Muscle of leg (tissue), 11 donors: Measurements from ENCODE around the gene PNMT. TPM values are rescaled to one million over a fixed set of nuclear protein-coding genes. Genes with fewer than 3 reads are reported as not detected.

Experiments used
- DNase-seq: peaks from one replicate; pipeline ENCODE4 v3.0.0; 2013
- H3K27ac ChIP-seq: one replicate; pipeline ENCODE4 v1.5.1; 2013; ENCODE audit warnings: mild to moderate bottlenecking, low read length, control low read depth
- H3K27me3 ChIP-seq: one replicate; pipeline ENCODE4 v1.6.1; 2013; ENCODE audit warnings: low read length; ENCODE audit not compliant: control insufficient read depth, insufficient read depth
- H3K36me3 ChIP-seq: one replicate; pipeline ENCODE4 v1.6.1; 2013; ENCODE audit warnings: low read length; ENCODE audit not compliant: control insufficient read depth, insufficient read depth
- H3K4me1 ChIP-seq: one replicate; pipeline ENCODE4 v1.6.1; 2013; ENCODE audit warnings: low read length; ENCODE audit not compliant: control insufficient read depth, insufficient read depth
- H3K4me3 ChIP-seq: one replicate; pipeline ENCODE4 v1.5.1; 2013; ENCODE audit warnings: low read length, control low read depth
- H3K9me3 ChIP-seq: replicated peaks from 2 replicates; pipeline ENCODE4 v1.6.1; 2013; ENCODE audit warnings: low read depth, low read length; ENCODE audit not compliant: control insufficient read depth
- WGBS: methylation state at CpG from one replicate; pipeline ENCODE4 v1.1.5; 2013; ENCODE audit warnings: missing lambda C conversion rate; ENCODE audit not compliant: insufficient coverage; 5-methylcytosine and 5-hydroxymethylcytosine counted together
- polyA plus RNA-seq, 8 donors: library from polyadenylated mRNA; unstranded; fragments of 120-200 nt; gene quantifications; one replicate each; pipeline versions ENCODE4 v1.2.1 to v1.2.3, GENCODE V29; 2013; ENCODE audit warnings: inconsistent platforms in 1 of 8, low replicate concordance in 1 of 8; ENCODE audit not compliant: insufficient read length in 8 of 8, insufficient read depth in 1 of 8
- total RNA-seq: library from RNA; stranded (reverse); fragments of 120-200 nt; gene quantifications from one replicate; pipeline ENCODE4 v1.2.4, GENCODE V29; 2013

PNMT gene
- total and polyA plus RNA-seq, 9 donors, result 1.7 to 6.6 (median 3.4) TPM

- H3K4me1 ChIP-seq, result peaks cover 49% of the 10 kb centered on the region
- peak overlapping the region; percentile 83 for H3K4me3 ChIP-seq
- H3K27ac ChIP-seq, result peak overlapping the region; percentile 87
- H3K36me3 ChIP-seq, result peaks cover 15% of the 10 kb centered on the region
- under 1% methylated on average over 52 of the region's 57 CpGs for WGBS
- no peaks in the 10 kb centered on the region for H3K9me3 ChIP-seq
- DNase-seq, result peak; percentile 87
- peaks cover 22% of the 10 kb centered on the region for H3K27me3 ChIP-seq
These were observed 32.1 kb downstream of the PNMT start for GRCh38 chr17:39700148-39700987.

GRCh38 chr17:39701012-39701783, 32.9 kb downstream of the PNMT start:
- peaks cover 22% of the 10 kb centered on the region for H3K27me3 ChIP-seq
- WGBS, result 18% methylated on average over 6 of the region's 10 CpGs
- H3K36me3 ChIP-seq, result peaks cover 12% of the 10 kb centered on the region
- H3K4me3 ChIP-seq, result peak overlapping the region; percentile 83
- no peak for DNase-seq
- peak overlapping the region; percentile 87 for H3K27ac ChIP-seq
- peaks cover 57% of the 10 kb centered on the region for H3K4me1 ChIP-seq
- no peaks in the 10 kb centered on the region for H3K9me3 ChIP-seq

- H3K27ac ChIP-seq, result no peak overlapping the region
- H3K9me3 ChIP-seq, result no peaks in the 10 kb centered on the region
- WGBS, result 57% methylated on average over 1 of the region's 4 CpGs
- DNase-seq, result no peak
- H3K4me1 ChIP-seq, result peaks cover 63% of the 10 kb centered on the region
- peaks cover 22% of the 10 kb centered on the region for H3K27me3 ChIP-seq
- H3K36me3 ChIP-seq, result peaks cover 14% of the 10 kb centered on the region
- H3K4me3 ChIP-seq, result peak overlapping the region; percentile 83
These were observed 33.6 kb downstream of the PNMT start for GRCh38 chr17:39701784-39702422.

DNA sequence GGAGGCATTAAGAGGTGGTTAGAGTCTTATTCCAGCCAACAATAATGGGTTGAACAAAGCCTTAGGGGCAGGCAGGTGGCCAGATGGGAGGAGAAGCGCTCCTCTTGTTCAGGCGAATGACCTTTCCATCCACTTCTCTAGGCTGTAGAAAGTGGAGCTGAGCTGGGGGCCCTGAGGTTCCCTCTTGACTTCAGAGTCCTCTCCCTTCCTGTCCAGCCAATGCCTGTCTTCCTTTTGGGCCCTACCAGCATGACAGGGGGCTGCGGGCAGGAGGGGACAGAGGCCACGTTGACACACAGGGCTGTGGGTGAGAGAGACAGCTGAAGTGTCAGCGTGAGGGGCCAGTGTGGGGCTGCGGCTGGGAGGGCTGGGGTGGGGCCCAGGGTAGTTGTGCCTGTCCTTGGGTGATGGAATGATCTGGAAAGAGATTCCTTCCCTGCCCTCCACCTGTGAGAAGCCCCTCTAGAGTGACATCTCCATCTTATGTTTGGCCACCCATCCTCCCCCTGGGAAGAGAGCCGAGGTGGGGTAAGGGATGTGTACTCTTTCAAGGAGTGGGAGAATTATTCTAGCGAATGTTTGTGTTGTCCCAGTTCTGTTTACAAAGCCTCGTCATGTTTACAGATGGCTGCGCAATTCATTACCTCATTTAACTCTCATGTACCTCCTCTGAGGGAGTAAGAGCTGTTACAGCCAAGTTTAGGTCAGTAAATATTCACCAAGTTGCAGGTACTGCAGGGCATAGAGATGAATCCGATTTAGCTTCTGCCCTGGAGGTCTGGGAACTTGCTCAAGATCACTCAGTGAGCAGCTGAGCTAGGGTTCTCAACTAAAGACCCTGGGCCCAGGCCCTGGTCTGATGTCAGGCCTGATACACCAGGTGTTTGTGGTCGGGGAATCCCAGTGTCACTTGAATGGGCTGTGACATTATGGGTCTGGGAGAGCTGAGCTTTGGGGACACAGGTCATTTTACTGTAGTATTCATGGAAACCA, 34.9 kb downstream of the PNMT start:
- Histone ChIP-seq H3K36me3 (peaks cover 25% of the 10 kb centered on the region), H3K4me3 (no peak overlapping the region), H3K4me1 (peaks cover 68% of the 10 kb centered on the region), H3K27me3 (peaks cover 22% of the 10 kb centered on the region), H3K9me3 (no peaks in the 10 kb centered on the region), H3K27ac (peak overlapping the region; percentile 81)
- DNase-seq, result no peak
- 54% methylated on average over 2 of the region's 12 CpGs for WGBS

- Histone ChIP-seq H3K4me1 (peaks cover 67% of the 10 kb centered on the region), H3K27ac (peak overlapping the region; percentile 81)
- WGBS, result 79% methylated on average over 2 of the region's 5 CpGs
These were observed 35.7 kb downstream of the PNMT start for GRCh38 chr17:39703913-39704312.

GRCh38 chr17:39704821-39705551, 36.7 kb downstream of the PNMT start:
- H3K9me3 ChIP-seq, result no peaks in the 10 kb centered on the region
- H3K27me3 ChIP-seq, result peaks cover 14% of the 10 kb centered on the region
- no peak overlapping the region for H3K4me3 ChIP-seq
- peak; percentile 57 for DNase-seq
- WGBS, result 38% methylated on average over 8 of the region's 11 CpGs
- peaks cover 43% of the 10 kb centered on the region for H3K36me3 ChIP-seq
- H3K4me1 ChIP-seq, result peaks cover 59% of the 10 kb centered on the region
- peak overlapping the region; percentile 85 for H3K27ac ChIP-seq

More at GRCh38 chr17:39703913-39704312, 35.7 kb downstream of the PNMT start:
- H3K36me3 ChIP-seq, result peaks cover 33% of the 10 kb centered on the region
- no peaks in the 10 kb centered on the region for H3K9me3 ChIP-seq
- no peak for DNase-seq
- peaks cover 21% of the 10 kb centered on the region for H3K27me3 ChIP-seq
- no peak overlapping the region for H3K4me3 ChIP-seq

DNA sequence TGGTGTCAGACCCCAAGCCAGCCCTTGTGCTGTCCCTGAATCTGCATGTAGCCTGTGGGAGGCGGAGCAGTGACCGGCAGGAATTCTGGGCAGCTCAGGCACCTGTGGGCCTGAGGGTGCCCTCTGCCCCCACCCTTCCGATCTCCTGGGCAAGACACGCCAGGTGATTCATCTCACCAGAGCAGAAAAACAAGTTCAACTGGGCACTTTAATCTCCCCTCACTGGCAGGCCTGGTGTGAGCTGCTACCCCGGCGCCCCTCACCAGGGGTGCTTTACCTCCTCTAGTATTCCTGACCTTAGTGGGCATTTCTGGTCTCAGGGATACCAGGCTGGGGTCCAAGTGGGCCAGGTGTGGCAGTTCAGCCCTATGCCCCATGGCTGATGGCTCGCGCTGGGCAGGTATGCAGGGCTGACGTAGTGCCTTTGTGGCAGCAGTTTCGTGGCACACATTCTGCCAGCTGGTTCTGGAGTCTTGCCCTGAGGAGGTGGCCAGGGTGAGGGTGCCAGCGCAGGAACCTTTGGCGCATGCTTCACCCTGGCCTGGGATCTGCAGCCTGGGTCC, 37.6 kb downstream of the PNMT start:
- DNase-seq, result no peak
- no peak overlapping the region for H3K4me3 ChIP-seq
- no peaks in the 10 kb centered on the region for H3K9me3 ChIP-seq
- peak overlapping the region; percentile 85 for H3K27ac ChIP-seq
- H3K4me1 ChIP-seq, result peaks cover 58% of the 10 kb centered on the region
- peaks cover 10% of the 10 kb centered on the region for H3K27me3 ChIP-seq
- 83% methylated on average over 11 of the region's 12 CpGs for WGBS
- H3K36me3 ChIP-seq, result peaks cover 52% of the 10 kb centered on the region

GRCh38 chr17:39706383-39706782, 38.1 kb downstream of the PNMT start:
- Histone ChIP-seq H3K4me1 (peaks cover 53% of the 10 kb centered on the region), H3K9me3 (no peaks in the 10 kb centered on the region), H3K27me3 (peaks cover 4% of the 10 kb centered on the region), H3K27ac (peak overlapping the region; percentile 85), H3K36me3 (peaks cover 57% of the 10 kb centered on the region), H3K4me3 (no peak overlapping the region)
- WGBS, result 73% methylated on average over 2 of the region's 8 CpGs
- no peak for DNase-seq
